KMS-11 (cell line): ENCODE measurements around the gene GNL3.

Experiments used
- H2AFZ ChIP-seq: fragments of 200-600 bp; sonication (generic); 2 replicates; pipeline ENCODE4 v1.6.1; 2016; ENCODE audit warnings: antibody characterized with exemption, mixed run types, low read depth
- H3K27ac ChIP-seq: fragments of 200-600 bp; sonication (generic); 2 replicates; pipeline ENCODE4 v1.6.1; 2016; ENCODE audit warnings: mild to moderate bottlenecking, mixed run types
- H3K27me3 ChIP-seq: fragments of 200-600 bp; sonication (generic); 2 replicates; pipeline ENCODE4 v1.6.1; 2017; ENCODE audit warnings: mild to moderate bottlenecking, low read depth, mixed run types, moderate library complexity; ENCODE audit not compliant: insufficient read depth
- H3K36me3 ChIP-seq: fragments of 200-600 bp; sonication (generic); 2 replicates; pipeline ENCODE4 v1.6.1; 2017; ENCODE audit warnings: mild to moderate bottlenecking, mixed run types; ENCODE audit not compliant: insufficient read depth
- H3K4me1 ChIP-seq: fragments of 200-600 bp; sonication (generic); 2 replicates; pipeline ENCODE4 v1.6.1; 2016; ENCODE audit warnings: mild to moderate bottlenecking, low read depth, mixed run types; ENCODE audit not compliant: poor library complexity, severe bottlenecking
- H3K4me2 ChIP-seq: fragments of 200-600 bp; sonication (generic); 2 replicates; pipeline ENCODE4 v1.7.0; 2016; ENCODE audit warnings: mild to moderate bottlenecking, mixed run types
- H3K4me3 ChIP-seq: fragments of 200-600 bp; sonication (generic); IDR thresholded peaks from 2 replicates; pipeline ENCODE4 v1.6.1; 2017; ENCODE audit warnings: low read depth, low read length, mixed read lengths; ENCODE audit not compliant: insufficient read depth
- H3K79me2 ChIP-seq: fragments of 200-600 bp; sonication (generic); 2 replicates; pipeline ENCODE4 v1.6.1; 2016; ENCODE audit warnings: low read depth, mixed run types; ENCODE audit not compliant: insufficient read depth
- H3K9ac ChIP-seq: fragments of 200-600 bp; sonication (generic); 2 replicates; pipeline ENCODE4 v1.6.1; 2016; ENCODE audit warnings: mild to moderate bottlenecking, mixed run types
- H4K20me1 ChIP-seq: fragments of 200-600 bp; sonication (generic); 2 replicates; pipeline ENCODE4 v1.6.1; 2016; ENCODE audit warnings: mild to moderate bottlenecking, mixed run types; ENCODE audit not compliant: insufficient read depth
- CTCF ChIP-seq: fragments of 200-600 bp; sonication (generic); conservative IDR thresholded peaks from 2 replicates; pipeline ENCODE4 v1.6.1; 2017; ENCODE audit warnings: low read depth, mild to moderate bottlenecking, antibody characterized with exemption, low read length, moderate library complexity, mixed read lengths

GNL3 gene

GRCh38 chr3:52704611-52705437, 19.0 kb downstream of the GNL3 start:
- Histone ChIP-seq H2AFZ (peak overlapping the region; percentile 44; the same call in 1 of the 2 replicates), H3K27ac (peak overlapping the region; percentile 73), H3K79me2 (peaks cover 53% of the 10 kb centered on the region), H3K4me2 (peak overlapping the region; percentile 72), H4K20me1 (no peaks in the 10 kb centered on the region), H3K27me3 (no peaks in the 10 kb centered on the region), H3K36me3 (no peaks in the 10 kb centered on the region), H3K4me1 (peaks cover 30% of the 10 kb centered on the region), H3K4me3 (no peak overlapping the region), H3K9ac (peak overlapping the region; percentile 71)
- no peak for TF ChIP-seq CTCF

GRCh38 chr3:52705438-52705687, 19.5 kb downstream of the GNL3 start:
- H3K79me2 ChIP-seq = peaks cover 53% of the 10 kb centered on the region
- H3K4me1 ChIP-seq = peaks cover 35% of the 10 kb centered on the region
- TF ChIP-seq CTCF = no peak
- H4K20me1 ChIP-seq = no peaks in the 10 kb centered on the region
- H3K9ac ChIP-seq = peak overlapping the region; percentile 71
- H2AFZ ChIP-seq = peak overlapping the region; percentile 44; the same call in 1 of the 2 replicates
- H3K27ac ChIP-seq = peak overlapping the region; percentile 73
- no peak overlapping the region for H3K4me3 ChIP-seq
- H3K4me2 ChIP-seq = peak overlapping the region; percentile 72; the same call in 1 of the 2 replicates
- no peaks in the 10 kb centered on the region for H3K27me3 ChIP-seq
- no peaks in the 10 kb centered on the region for H3K36me3 ChIP-seq

- Histone ChIP-seq H3K4me2 (peak within 1 kb of the TSS; percentile 84), H3K79me2 (peaks cover 51% of the 10 kb centered on the region), H2AFZ (peak within 1 kb of the TSS; percentile 44; the same call in 1 of the 2 replicates), H4K20me1 (no peaks in the 10 kb centered on the region), H3K27me3 (no peaks in the 10 kb centered on the region), H3K9ac (peak within 1 kb of the TSS; percentile 71), H3K36me3 (no peaks in the 10 kb centered on the region), H3K4me1 (peaks cover 41% of the 10 kb centered on the region), H3K27ac (peak within 1 kb of the TSS; percentile 73), H3K4me3 (peak within 1 kb of the TSS; percentile 29)
- no peak for TF ChIP-seq CTCF
These were observed 20.2 kb downstream of the GNL3 start, which contains the start of the genes GLT8D1 and SPCS1 for GRCh38 chr3:52705688-52706686. Gene GLT8D1 (minus strand): TSS chr3:52705791. CDS start chr3:52700460, 5,331 bp downstream. Gene SPCS1 (plus strand): TSS chr3:52706106. CDS start chr3:52706247, 141 bp downstream.

GRCh38 chr3:52707585-52707984, 21.8 kb downstream of the GNL3 start:
- no peaks in the 10 kb centered on the region for H3K27me3 ChIP-seq
- H3K36me3 ChIP-seq = no peaks in the 10 kb centered on the region
- peaks cover 49% of the 10 kb centered on the region for H3K4me1 ChIP-seq
- H3K27ac ChIP-seq = peak overlapping the region; percentile 73
- no peaks in the 10 kb centered on the region for H4K20me1 ChIP-seq
- H3K4me2 ChIP-seq = peak overlapping the region; percentile 84
- no peak for TF ChIP-seq CTCF
- peaks cover 36% of the 10 kb centered on the region for H3K79me2 ChIP-seq
- H3K4me3 ChIP-seq = no peak overlapping the region
- no peak overlapping the region for H2AFZ ChIP-seq
- peak overlapping the region; percentile 71; the same call in 1 of the 2 replicates for H3K9ac ChIP-seq
